Colon (tissue), 2 donors: ENCODE results near the gene HAGHL.

ENCODE experiments used
- FAIRE-seq: peaks from 2 replicates; lab custom pipeline; 2012; peaks lifted over from hg19 to GRCh38; lab: Jason Lieb, UNC
- donor health status: control.
- donor health status: control.

HAGHL gene, protein sequence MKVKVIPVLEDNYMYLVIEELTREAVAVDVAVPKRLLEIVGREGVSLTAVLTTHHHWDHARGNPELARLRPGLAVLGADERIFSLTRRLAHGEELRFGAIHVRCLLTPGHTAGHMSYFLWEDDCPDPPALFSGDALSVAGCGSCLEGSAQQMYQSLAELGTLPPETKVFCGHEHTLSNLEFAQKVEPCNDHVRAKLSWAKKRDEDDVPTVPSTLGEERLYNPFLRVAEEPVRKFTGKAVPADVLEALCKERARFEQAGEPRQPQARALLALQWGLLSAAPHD

DNA sequence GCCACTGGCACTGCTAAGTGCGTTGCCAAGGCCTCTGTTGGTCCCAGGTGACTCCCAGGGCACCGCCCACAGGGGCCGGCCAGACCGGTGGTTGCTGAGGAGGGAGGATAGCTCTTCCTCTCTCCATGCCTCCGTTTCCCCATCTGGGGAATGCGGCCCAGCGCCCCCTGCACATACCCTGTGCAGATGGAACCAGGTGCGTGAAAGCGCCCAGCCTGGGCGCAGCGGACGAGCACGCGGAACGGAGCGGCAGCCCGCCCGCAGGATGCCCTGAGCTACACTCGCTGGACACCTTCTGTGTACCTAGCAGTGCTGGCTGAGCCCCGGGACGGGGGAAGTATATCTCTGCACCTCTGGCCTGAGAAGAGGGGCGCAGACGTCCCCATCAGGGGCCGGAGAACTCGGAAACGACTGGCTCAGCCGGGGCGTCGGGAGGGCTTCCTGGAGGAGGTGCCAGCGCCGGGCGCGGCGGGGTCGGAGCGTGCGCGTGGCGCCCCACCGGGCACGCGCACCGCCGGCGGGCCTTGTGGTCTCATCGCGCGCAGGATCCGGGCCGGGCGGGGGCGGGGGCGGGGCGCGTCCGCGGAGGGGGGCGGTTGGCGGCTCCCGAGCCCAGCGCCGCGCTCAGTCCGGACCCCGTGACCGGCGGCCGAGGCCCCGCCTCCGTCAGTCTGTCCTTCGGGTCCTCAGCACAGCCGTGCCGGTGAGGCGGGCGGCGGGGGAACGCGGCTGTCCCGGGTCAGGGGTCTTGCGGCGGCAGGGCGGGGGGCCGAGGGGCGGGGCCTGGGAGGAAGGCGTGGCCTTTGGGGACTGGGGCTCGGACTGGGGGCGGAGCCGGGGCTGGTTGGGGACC, at the start of gene HAGHL, which contains the start of gene CCDC78:
TSS of gene HAGHL (plus strand) at position 669 of the 853 bp plus-strand sequence. CDS start 404 bp downstream, outside the sequence.
TSS of gene CCDC78 (minus strand) at position 6 of the 853 bp plus-strand sequence. CDS start 76 bp downstream, outside the sequence.
- FAIRE-seq, result no peak

DNA sequence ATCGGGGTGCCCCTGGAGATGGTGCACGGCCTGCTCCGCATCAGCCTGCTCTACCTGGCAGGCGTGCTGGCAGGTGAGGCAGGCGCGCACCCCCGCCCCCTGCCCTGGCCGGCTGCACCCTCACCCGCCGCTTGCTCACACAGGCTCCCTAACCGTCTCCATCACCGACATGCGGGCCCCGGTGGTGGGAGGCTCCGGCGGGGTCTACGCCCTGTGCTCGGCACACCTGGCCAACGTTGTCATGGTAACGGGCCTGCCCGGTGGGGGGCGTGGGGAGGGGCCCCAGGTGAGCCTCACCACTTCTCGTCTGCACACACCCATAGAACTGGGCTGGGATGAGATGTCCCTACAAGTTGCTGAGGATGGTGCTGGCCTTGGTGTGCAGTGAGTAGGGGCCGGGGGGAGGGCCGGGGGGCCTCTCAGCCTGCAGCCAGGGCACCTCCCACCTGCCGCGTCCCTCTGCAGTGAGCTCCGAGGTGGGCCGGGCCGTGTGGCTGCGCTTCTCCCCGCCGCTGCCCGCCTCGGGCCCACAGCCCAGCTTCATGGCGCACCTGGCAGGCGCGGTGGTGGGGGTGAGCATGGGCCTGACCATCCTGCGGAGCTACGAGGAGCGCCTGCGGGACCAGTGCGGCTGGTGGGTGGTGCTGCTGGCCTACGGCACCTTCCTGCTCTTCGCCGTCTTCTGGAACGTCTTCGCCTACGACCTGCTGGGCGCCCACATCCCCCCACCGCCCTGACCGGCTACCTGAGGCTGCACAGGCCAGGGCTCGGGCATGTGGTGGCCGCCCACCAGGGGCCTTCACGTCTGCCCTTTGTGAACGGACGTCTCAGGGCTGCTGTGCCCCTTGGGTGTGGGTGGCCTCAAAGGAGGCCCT, 49.4 kb upstream of the HAGHL start:
- FAIRE-seq, result no peak

DNA sequence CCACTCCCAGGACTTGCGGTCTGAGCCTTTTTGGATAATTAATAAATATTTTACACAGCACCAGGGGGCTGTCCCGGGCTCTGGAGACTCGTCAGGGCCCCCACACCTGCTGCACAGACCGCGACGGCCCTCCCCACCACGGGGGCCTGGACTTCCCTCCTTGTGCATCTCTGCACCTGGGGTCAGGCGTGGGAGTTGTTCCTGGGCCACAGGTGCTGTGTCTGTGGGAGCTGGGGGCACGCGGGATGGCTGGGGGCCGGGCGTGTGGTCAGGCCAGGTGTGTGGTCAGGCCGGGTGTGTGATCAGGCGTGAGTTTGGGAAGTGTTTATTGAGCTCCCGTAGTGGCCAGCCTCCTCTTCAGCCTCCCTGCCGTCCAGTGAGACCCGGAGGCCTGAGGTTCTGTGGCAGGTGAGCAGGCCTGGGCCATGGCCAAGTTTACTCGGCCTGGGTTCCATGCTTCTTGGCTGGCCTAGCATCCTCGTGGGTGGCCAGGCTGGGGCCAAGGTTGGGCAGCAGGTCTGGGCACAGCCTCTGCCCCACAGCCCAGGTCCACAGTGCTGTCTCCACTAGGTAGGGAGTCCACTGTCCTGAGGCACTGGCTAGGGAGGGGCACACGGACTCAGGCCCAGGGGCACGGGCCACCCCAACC, 48.6 kb upstream of the HAGHL start:
- no peak for FAIRE-seq

DNA sequence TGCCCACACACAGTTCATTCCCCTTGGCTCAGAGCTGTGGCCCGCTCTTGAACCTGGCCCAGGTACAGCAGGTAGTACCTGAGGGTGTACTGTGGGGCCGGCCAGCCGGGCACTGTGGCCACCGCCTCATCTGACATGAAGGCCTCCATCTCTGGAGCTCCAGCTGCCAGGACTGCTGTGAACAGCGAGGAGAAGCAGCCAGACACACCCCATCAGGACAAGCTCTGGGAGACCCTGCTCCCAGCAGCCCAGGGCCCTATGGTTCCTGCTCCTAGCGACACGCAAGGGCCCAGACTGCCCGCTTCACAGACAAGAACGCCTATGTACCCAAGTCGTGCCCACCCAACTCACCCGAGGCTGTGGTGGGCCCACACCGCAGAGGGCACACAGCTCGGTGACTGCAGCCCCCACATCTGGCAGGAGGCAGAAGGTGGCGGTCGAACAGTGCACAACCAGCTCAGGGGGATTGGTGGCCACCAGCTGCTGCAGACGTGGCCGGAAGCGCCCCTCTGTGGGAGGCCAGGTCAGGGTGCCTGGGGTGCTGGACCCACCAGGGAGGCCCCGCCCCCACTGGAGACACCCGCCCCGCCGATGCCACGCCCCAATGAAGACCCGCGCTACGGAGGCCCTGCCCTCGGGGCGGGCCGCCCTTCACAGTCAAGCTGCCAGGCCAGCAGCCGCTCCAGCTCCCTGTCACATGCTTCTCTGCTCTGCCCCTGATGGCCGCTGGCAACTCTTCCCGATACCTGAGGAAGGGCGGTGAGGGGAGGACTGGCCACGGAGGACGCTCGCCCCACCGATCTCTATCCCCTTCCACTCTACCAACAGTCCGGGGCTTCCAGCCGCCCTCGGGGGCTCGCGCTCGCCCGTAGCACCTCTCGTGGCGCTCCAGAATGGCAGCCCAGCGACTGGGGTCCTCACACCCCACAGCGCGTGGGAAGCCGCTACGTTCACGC, 47.8 kb upstream of the HAGHL start:
- FAIRE-seq, result no peak

DNA sequence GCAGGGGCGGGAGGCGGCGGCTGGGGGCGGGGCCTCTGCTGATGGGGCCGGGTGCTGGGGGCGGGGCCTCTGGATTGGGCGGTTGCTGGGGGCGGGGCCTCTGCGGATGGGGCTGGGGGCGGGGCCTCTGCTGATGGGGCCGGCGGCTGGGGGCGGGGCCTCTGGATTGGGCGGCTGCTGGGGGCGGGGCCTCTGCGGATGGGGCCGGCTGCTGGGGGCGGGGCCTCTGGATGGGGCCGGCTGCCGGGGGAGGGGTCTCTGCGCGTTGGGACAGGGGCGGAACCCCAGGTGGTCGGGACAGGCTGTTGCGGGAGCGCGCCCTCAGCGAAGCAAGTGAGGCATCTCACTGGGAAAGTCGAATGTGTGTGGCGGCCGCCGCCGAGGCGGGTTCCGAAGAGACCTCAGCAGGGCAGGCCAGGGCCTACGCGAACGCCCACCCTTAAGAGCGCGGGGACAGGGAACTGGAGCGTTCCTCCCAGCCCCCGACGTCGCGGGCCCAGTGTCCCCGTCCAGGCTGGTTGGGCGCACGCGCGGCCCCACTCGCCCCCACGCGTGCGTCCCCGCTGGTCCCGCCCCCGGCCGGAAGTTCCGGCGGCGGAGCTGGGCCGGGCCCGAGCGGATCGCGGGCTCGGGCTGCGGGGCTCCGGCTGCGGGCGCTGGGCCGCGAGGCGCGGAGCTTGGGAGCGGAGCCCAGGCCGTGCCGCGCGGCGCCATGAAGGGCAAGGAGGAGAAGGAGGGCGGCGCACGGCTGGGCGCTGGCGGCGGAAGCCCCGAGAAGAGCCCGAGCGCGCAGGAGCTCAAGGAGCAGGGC, 46.9 kb upstream of the HAGHL start, which contains the start of gene STUB1:
TSS of gene STUB1 (plus strand) at position 597 of the 811 bp plus-strand sequence. CDS start at position 713, 116 bp downstream.
- no peak for FAIRE-seq

DNA sequence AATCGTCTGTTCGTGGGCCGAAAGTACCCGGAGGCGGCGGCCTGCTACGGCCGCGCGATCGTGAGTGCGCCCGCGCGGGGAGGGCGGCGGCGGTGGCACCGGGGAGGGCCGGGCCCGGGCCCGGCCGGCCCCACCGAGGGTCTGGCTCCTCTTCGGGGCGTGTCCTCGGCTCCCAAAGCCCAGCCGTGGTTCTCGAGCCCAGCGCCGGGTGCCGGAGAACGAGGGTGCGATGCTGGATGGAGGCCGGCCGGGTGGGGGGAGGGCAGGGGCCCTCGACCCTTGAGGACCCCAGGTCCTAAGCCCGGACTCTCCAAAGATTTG, 46.3 kb upstream of the HAGHL start:
- FAIRE-seq, result no peak

DNA sequence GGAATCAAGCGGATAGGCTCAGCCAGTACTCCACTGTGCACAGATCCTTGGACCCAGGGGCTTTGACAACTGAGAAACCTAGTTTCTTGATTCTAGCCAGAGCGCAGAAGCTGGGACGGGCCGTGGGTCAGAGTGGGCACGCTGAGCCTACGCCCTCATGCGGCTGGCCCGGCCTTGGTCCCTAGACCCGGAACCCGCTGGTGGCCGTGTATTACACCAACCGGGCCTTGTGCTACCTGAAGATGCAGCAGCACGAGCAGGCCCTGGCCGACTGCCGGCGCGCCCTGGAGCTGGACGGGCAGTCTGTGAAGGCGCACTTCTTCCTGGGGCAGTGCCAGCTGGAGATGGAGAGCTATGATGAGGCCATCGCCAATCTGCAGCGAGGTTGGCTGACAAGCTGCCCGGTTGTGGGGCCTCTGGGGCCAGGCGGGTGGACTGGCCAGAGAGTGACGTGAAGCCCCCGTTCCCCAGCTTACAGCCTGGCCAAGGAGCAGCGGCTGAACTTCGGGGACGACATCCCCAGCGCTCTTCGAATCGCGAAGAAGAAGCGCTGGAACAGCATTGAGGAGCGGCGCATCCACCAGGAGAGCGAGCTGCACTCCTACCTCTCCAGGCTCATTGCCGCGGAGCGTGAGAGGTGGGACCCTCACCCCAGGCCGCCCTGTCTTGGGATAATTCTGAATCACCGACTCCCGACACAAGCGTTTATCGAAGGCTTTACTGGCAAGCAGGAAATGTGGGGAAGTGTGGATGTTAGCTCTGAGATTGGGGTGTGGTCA, 45.8 kb upstream of the HAGHL start:
- no peak for FAIRE-seq

DNA sequence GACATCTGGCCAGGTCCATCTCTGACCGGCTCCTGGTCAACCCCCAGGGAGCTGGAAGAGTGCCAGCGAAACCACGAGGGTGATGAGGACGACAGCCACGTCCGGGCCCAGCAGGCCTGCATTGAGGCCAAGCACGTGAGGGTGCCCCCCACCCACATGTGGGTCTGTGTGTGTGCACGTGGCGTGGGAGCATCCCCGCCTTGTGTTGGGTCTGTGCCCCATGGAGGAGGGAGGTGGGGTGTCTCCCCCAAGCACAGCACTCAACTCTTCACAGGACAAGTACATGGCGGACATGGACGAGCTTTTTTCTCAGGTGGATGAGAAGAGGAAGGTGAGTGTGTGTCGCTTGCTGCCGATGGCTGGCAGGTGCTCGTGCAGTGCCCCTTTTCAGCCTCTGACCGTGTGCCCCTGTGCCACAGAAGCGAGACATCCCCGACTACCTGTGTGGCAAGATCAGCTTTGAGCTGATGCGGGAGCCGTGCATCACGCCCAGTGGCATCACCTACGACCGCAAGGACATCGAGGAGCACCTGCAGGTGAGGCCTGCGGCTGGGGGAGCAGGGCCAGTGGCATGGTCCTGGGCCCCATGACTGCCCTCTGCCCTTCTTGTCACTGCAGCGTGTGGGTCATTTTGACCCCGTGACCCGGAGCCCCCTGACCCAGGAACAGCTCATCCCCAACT, 45.0 kb upstream of the HAGHL start:
- no peak for FAIRE-seq

DNA sequence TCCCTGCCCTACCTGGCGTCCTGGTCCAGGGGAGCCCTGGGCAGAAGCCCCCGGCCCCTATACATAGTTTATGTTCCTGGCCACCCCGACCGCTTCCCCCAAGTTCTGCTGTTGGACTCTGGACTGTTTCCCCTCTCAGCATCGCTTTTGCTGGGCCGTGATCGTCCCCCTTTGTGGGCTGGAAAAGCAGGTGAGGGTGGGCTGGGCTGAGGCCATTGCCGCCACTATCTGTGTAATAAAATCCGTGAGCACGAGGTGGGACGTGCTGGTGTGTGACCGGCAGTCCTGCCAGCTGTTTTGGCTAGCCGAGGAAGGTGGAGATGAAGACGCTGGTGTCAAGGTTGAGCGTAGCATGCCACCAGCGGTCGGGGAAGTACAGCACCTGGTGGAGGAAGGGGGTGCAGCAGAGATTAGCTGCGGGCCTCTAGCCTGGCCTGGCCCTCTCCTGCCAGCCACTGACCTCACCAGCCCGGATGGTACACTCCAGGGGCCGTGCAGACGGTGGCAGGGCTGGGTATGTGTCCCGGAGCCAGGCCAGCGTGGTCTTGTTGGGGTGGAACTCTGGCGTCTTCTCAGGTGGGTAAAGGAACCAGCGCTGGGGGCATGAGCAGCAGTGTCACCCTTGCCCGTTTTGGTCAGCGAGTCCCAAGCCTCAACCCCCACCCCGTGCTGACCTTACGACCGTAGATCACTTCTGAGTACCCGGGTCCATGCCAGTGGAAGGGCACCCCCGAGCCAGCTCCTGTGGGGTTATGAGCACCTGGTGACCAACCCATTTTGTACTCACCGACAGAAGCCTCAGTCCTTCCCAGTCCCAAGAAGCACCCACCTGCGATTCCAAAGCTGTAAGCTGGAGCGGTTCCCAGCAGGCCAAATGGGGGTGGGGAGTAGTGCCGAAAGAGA, 44.2 kb upstream of the HAGHL start:
- FAIRE-seq, result no peak

DNA sequence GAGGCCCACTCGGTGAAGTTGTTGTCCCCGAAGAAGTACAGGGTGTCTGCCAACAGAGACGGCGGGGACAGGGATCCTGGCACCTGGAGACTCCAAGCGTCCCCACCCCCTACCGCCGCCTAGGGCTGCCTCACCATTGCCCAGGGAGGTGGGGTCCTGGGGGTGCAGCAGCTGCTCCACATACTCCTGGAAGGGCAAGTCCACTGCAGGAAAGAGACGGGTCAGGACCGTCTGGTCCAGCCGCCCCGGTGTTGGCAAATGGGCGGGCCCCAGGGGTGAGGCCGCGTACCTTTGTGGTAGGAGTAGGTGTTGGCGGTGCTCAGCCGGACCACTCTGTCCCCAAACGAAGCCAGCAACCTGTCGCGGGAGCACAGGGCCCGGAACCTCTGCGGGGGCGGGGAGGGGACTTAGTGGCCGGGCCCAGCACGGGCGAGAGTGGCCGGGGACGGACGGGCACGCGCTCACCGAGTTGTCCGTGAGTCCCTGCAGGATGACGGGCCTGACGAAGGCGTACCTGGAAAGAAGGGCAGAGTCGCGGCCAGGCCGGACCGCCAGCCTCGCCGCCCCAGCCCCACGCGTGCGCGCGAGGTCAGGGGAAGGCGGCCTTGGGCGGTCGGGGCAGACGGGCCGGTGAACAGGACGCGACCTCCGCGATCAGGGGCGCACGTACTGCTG, 43.4 kb upstream of the HAGHL start:
- no peak for FAIRE-seq

DNA sequence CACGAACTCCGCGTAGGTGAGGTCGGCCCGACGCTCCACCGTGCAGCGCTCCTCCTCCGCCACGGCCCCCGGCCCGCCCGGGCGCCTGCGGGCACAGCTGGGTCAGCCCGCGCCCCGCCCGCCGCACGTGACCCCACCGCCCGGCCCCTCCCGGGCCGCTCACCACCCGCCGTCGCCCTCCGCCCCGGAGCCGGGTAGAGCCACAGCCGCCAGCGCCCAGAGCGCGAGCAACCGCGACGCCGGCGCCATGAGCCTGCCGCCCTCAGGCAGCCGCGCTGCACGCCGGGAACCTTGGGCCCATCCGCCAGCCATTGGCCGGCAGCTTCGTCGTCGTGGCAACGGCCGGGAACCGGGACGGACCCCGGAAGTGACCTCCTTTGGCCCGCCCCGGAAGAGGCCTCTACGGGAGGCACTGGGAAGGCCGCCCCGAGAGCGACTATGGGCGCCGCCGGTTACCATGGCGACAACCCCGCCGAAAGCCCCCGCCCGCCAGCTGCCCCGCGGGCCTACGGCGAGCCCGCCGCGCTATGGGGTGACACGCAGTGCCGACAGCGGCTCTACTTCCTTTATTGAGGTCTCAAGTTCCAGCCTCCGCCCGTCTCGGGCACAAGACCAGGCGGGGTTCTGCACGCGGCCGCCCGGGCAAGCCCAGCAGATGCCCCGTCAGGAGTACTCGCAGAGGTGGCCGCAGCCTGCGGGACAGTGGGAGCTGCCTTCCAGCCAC, 42.7 kb upstream of the HAGHL start, which contains the start of gene JMJD8:
TSS of gene JMJD8 (minus strand) at position 264 of the 724 bp plus-strand sequence. CDS start at position 249, 15 bp downstream.
- FAIRE-seq, result no peak

DNA sequence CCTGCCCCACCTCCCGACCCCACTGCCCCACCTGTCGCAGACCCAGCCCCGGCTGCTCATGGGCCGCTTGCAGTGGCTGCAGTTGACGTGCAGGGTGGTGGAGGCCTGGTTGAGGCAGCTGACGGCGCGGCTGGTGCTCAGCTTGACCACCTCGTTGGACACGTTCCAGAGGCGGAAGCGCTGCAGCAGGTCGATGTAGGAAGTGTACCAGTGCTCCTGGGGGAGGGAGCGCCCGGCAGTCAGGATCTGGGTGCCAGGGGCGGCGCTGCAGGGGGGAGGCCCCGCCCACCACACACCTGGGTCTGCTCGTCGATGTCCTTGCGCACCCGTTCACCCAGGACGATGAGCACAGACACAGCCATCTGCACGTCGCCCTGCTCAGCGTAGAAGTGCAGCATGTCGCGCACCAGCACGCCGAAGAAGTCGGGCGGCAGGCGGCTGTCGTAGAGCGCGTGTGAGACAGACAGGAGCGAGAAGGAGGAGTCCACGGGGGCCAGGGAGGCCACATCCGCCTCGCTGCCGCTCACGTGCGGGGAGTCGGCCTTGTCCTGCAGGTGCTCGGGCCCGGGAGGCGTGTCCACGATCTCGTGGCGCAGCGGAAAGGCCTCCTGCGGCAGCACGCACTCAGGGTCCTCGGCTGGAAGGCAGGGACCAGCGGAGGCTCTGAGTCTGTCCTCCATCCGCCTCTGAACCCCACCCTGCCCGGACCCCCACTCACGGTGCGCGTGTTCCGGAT, 41.8 kb upstream of the HAGHL start:
- FAIRE-seq, result no peak

DNA sequence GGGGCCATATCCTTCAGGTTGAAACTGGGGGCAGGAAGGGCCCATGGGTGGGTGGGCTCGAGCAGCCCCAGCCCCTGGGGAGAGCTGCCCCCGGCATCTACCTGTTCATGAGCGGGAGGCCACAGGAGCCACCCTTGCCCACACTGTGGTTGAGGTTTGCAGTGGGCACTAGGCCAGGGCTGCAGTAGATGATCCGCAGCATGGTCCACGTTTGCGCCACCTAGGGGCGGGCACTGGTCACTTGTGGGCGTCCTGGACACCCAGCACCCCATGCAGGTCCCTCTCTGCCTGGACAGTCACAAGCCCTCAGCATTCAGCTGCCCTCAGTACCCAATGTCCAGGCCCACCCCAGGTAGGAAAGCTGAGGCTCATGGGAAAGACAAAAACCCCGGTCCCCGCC, 40.9 kb upstream of the HAGHL start:
- no peak for FAIRE-seq

DNA sequence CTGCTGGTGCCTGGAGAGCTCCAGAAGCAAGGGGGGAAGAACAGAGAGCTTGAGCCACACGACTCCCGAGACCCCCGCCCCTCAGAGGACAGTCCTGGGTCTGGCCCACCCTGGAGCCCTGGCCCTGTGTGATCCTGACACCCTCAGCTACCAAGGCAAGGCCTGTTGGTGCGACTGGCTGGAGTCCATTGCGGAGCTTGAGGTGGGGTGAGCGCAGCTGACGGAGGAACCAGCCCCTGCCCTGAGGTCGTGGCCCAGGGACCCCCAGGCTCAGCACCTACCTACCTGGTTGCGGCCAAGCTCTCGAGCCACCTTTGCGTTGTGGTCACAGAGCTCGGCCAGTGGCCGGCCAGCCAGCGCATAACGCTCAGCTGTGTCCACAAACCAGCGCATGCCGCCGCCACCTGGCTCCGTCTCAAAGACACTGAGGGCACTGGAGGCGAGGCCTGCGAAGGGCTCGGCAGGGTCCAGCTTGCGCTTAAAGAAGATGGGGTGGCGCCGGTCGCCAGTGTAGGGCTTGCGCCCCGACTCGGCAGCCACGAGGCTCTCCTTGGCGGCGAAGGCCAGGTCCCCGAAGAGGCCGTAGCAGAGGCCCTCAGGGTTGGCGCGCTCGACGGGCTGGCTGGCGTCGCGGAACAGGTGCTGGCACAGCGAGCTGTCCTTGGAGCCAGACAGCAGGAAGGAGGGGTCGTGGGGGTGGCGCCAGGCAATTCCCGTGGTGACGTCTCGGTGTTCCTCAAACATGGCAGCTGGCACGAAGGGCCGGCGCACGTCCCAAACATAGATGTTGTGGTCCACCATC, 40.2 kb upstream of the HAGHL start:
- FAIRE-seq, result no peak
